ENCODE data around the gene JPH3. TPM values are rescaled to one million over a fixed set of nuclear protein-coding genes. Genes with fewer than 3 reads are reported as not detected.
"Not testable (repeated sequence)": the region's sequence is repeated elsewhere in the genome, so short reads cannot be mapped to it uniquely, and the experiment has no call there.

Gene JPH3
- total and polyA plus RNA-seq, 2 donors, result 0.05 to 0.09 TPM

DNA sequence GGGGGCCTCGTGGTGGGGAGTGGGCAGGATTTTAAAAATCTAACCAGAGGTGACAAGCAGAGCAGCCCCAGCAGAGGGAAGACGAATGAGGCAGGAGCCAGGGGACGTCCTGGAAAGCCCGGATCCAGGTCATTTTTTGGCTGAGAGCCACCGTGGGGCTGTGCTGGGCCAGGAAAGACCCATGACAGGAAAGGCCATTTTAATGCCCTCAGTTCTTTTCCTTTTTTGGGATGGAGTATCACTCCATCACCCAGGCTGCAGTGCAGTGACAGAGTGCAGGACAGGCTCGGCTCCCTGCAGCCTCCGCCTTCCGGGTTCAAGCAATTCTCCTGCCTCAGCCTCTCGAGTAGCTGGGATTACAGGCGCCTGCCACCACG is 30.5 kb upstream of the JPH3 start:
- no peaks in the 10 kb centered on the region for H3K36me3 ChIP-seq (ENCODE audit: control insufficient read depth in 2 of 2, insufficient read depth in 2 of 2, low read length in 1 of 2)
- no peak for DNase-seq (ENCODE audit: low read depth in 6 of 9, low spot score in 9 of 9)
- WGBS, result 85% methylated on average over 11 of the region's 11 CpGs

DNA sequence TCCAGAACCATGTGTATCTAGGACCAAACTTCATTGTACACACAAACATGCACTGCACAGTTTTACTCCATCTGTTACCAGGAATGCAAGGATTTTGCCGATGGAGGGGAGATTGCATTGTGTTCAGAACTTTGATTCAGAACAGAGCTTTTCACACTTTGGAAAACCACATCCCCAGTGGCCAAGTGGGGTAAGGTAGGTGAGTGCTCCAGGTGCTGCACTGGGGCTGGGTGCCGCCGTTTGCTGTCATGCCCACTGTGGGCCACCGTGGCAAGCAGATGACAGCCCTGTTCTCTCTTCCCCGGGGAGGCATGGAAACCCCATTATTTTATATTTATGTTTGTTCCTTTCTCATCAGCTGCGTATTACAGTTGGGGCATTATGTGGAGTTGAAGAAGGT is 29.3 kb upstream of the JPH3 start:
- Histone ChIP-seq H3K9me3 (ENCODE audit: control insufficient read depth in 2 of 2, insufficient read depth in 1 of 2, low read length in 1 of 2) (no peaks in the 10 kb centered on the region), H3K36me3 (ENCODE audit: control insufficient read depth in 2 of 2, insufficient read depth in 2 of 2, low read length in 1 of 2) (no peaks in the 10 kb centered on the region), H3K4me1 (ENCODE audit: control insufficient read depth in 2 of 2, insufficient read depth in 2 of 2, low read length in 2 of 2) (no peaks in the 10 kb centered on the region), H3K27ac (ENCODE audit: low read depth in 1 of 2, low read length in 1 of 2) (no peak overlapping the region), H3K4me3 (ENCODE audit: low read length in 2 of 2) (no peak overlapping the region), H3K27me3 (ENCODE audit: control insufficient read depth in 2 of 2, insufficient read depth in 1 of 2, low read length in 1 of 2) (peaks cover 0 to 28% of the 10 kb centered on the region in 2 donors)
- 78% methylated on average over 6 of the region's 6 CpGs for WGBS
- DNase-seq (ENCODE audit: low read depth in 6 of 9, low spot score in 9 of 9), result no peak

More for the DNA sequence above, 30.5 kb upstream of the JPH3 start:
- peaks cover 0 to 28% of the 10 kb centered on the region in 2 donors for H3K27me3 ChIP-seq (ENCODE audit: control insufficient read depth in 2 of 2, insufficient read depth in 1 of 2, low read length in 1 of 2)
- no peak overlapping the region for H3K27ac ChIP-seq (ENCODE audit: low read depth in 1 of 2, low read length in 1 of 2)
- H3K4me3 ChIP-seq (ENCODE audit: low read length in 2 of 2), result no peak overlapping the region
- no peaks in the 10 kb centered on the region for H3K9me3 ChIP-seq (ENCODE audit: control insufficient read depth in 2 of 2, insufficient read depth in 1 of 2, low read length in 1 of 2)
- H3K4me1 ChIP-seq (ENCODE audit: control insufficient read depth in 2 of 2, insufficient read depth in 2 of 2, low read length in 2 of 2), result no peaks in the 10 kb centered on the region

DNA sequence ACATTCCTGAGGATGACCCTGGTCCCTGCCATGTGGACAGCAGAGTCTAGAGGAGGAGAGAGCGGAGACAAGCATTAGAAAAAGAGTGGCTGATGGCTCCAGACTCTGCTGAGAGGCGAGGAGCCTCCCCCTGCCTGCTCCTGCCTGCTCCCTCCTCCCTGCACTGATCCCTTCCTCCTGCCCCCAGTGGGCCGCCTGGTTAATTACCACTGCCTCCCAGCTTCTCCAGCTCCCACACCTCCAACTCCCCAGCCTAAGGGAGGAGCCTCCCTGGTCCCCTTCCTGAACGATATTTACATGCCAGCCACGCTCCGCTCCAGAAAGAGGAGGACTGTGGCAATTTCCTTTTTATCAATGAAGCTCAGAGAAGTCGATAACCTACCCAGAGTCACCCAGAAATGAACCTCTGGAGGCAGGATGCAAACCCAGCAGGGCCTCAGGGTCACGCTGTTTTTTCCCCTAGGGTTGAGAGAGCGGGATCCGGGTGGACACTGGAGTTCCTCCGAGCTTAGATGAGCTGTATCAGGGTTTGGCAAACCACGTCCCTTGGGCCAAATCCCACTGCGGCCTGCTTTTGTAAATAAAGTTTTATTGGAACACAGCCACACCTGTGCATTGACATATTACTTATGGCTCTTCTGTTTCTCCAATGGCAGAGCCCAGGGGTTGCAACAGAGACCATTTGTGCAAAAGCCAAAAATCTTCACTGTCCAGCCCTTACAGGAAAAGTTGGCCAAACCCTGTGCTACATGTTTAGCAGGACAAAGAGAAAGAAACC is 27.1 kb upstream of the JPH3 start:
- H3K9me3 ChIP-seq (ENCODE audit: control insufficient read depth in 2 of 2, insufficient read depth in 1 of 2, low read length in 1 of 2), result no peaks in the 10 kb centered on the region
- H3K4me1 ChIP-seq (ENCODE audit: control insufficient read depth in 2 of 2, insufficient read depth in 2 of 2, low read length in 2 of 2), result no peaks in the 10 kb centered on the region
- 69% methylated on average over 13 of the region's 13 CpGs for WGBS
- peaks cover 0 to 27% of the 10 kb centered on the region in 2 donors for H3K27me3 ChIP-seq (ENCODE audit: control insufficient read depth in 2 of 2, insufficient read depth in 1 of 2, low read length in 1 of 2)
- no peaks in the 10 kb centered on the region for H3K36me3 ChIP-seq (ENCODE audit: control insufficient read depth in 2 of 2, insufficient read depth in 2 of 2, low read length in 1 of 2)
- no peak overlapping the region for H3K27ac ChIP-seq (ENCODE audit: low read depth in 1 of 2, low read length in 1 of 2)
- H3K4me3 ChIP-seq (ENCODE audit: low read length in 2 of 2), result no peak overlapping the region
- DNase-seq (ENCODE audit: low read depth in 6 of 9, low spot score in 9 of 9), result no peak

DNA sequence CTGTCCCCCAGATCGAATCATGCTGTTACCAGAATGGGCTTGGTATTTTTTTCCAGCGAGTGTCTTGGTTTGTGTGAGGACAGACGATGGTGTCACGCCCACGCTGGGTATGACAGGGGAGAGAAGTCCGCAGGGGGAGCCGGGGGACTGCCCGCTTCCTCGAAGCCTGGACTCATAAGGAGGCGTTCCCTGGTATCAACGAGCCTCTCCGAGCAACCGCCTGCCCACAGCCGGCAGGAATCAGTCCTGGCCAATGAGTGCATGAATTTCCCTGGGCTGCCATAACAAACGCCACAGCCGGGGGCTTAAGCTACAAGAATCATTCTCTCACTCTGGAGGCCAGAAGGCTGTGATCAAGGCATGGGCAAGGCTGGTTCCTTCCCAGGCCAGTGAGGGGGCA is 26.1 kb upstream of the JPH3 start:
- H3K4me3 ChIP-seq (ENCODE audit: low read length in 2 of 2), result no peak overlapping the region
- H3K27me3 ChIP-seq (ENCODE audit: control insufficient read depth in 2 of 2, insufficient read depth in 1 of 2, low read length in 1 of 2), result peaks cover 0 to 22% of the 10 kb centered on the region in 2 donors
- H3K36me3 ChIP-seq (ENCODE audit: control insufficient read depth in 2 of 2, insufficient read depth in 2 of 2, low read length in 1 of 2), result no peaks in the 10 kb centered on the region
- no peaks in the 10 kb centered on the region for H3K9me3 ChIP-seq (ENCODE audit: control insufficient read depth in 2 of 2, insufficient read depth in 1 of 2, low read length in 1 of 2)
- WGBS, result 52% methylated on average over 16 of the region's 16 CpGs
- H3K27ac ChIP-seq (ENCODE audit: low read depth in 1 of 2, low read length in 1 of 2), result no peak overlapping the region
- H3K4me1 ChIP-seq (ENCODE audit: control insufficient read depth in 2 of 2, insufficient read depth in 2 of 2, low read length in 2 of 2), result no peaks in the 10 kb centered on the region
- DNase-seq (ENCODE audit: low read depth in 6 of 9, low spot score in 9 of 9), result no peak

DNA sequence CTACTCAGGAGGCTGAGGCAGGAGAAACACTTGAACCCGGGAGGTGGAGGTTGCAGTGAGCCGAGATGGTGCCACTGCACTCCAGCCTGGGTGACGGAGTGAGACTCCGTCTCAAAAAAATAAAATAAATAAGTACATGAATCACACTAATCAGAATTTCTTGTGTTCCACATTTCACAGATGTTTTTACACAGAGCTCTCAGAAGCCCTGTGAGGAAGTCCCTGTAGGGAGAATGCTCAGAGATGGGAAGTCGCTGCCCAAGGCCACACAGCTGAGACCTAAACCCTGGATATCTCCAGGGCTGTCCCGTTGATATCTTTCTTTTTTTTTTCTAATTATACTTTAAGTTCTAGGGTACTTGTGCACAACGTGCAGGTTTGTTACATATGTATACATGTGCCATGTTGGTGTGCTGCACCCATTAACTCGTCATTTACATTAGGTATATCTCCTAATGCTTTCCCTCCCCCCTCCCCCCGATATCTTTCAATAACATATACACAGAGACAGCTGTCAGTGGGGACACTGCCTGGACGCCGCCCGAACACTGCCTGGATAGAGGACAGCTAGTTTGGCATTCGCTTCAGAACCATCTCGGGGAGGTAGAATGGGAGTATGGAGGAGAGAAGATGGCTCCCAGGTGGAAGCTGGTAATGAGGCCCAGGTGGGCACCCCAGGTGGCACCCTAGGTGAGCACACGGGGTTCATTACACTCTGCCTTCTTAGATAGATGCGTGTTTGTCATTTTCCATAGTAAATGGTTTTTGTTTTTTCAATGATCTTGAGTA is 24.0 kb upstream of the JPH3 start:
- not testable (repeated sequence) for H3K27ac ChIP-seq (ENCODE audit: low read depth in 1 of 2, low read length in 1 of 2); H3K36me3 ChIP-seq (ENCODE audit: control insufficient read depth in 2 of 2, insufficient read depth in 2 of 2, low read length in 1 of 2); H3K4me3 ChIP-seq (ENCODE audit: low read length in 2 of 2); DNase-seq (ENCODE audit: low read depth in 6 of 9, low spot score in 9 of 9); H3K4me1 ChIP-seq (ENCODE audit: control insufficient read depth in 2 of 2, insufficient read depth in 2 of 2, low read length in 2 of 2); H3K9me3 ChIP-seq (ENCODE audit: control insufficient read depth in 2 of 2, insufficient read depth in 1 of 2, low read length in 1 of 2)
- H3K27me3 ChIP-seq (ENCODE audit: control insufficient read depth in 2 of 2, insufficient read depth in 1 of 2, low read length in 1 of 2), result peaks cover 6 to 29% of the 10 kb centered on the region in 2 donors
- WGBS, result 93% methylated on average over 16 of the region's 16 CpGs

DNA sequence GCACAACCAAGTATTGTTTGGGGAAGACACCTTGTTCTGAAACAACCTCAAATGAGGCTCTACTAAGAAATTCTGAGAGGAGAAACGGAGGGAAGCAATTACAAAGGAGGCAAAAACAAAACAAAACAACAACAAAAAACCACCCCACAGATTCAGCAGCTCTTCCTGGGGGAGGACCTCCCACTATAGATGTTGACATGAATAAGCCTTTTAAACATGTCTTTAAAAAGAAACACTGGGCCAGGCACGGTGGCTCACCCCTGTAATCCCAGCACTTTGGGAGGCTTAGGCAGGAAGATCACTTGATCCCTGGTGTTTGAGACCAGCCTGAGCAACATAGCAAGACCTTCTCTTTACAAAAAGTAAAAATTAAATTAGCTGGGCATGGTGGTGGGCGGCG is 22.6 kb upstream of the JPH3 start:
- Histone ChIP-seq H3K27ac (ENCODE audit: low read depth in 1 of 2, low read length in 1 of 2) (no peak overlapping the region), H3K4me1 (ENCODE audit: control insufficient read depth in 2 of 2, insufficient read depth in 2 of 2, low read length in 2 of 2) (no peaks in the 10 kb centered on the region), H3K9me3 (ENCODE audit: control insufficient read depth in 2 of 2, insufficient read depth in 1 of 2, low read length in 1 of 2) (no peaks in the 10 kb centered on the region), H3K4me3 (ENCODE audit: low read length in 2 of 2) (no peak overlapping the region), H3K36me3 (ENCODE audit: control insufficient read depth in 2 of 2, insufficient read depth in 2 of 2, low read length in 1 of 2) (no peaks in the 10 kb centered on the region), H3K27me3 (ENCODE audit: control insufficient read depth in 2 of 2, insufficient read depth in 1 of 2, low read length in 1 of 2) (peaks cover 6 to 38% of the 10 kb centered on the region in 2 donors)
- WGBS, result 93% methylated on average over 4 of the region's 4 CpGs
- DNase-seq (ENCODE audit: low read depth in 6 of 9, low spot score in 9 of 9), result no peak

DNA sequence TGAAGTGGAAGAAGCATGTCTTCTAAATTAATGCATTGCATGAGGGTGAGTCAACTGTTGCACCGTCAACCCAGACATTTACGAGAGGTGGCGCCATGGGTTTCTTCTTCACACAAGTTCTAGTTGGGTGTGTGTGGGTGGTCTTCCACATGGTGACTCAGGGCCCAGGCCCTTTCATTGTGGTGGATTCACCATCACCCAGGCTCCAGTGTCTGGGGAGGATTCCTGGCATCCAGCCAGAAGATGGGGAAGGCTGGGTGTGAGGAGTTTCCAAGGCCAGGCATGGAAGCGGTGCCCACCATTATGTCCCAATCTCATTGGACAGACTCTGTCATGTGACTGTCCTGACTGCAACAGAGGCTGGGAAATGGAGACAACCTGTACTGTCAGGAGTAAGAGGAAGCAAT is 21.4 kb upstream of the JPH3 start:
- no peak for DNase-seq (ENCODE audit: low read depth in 6 of 9, low spot score in 9 of 9)
- Histone ChIP-seq H3K4me1 (ENCODE audit: control insufficient read depth in 2 of 2, insufficient read depth in 2 of 2, low read length in 2 of 2) (no peaks in the 10 kb centered on the region), H3K27ac (ENCODE audit: low read depth in 1 of 2, low read length in 1 of 2) (no peak overlapping the region), H3K27me3 (ENCODE audit: control insufficient read depth in 2 of 2, insufficient read depth in 1 of 2, low read length in 1 of 2) (peaks cover 6 to 42% of the 10 kb centered on the region in 2 donors), H3K36me3 (ENCODE audit: control insufficient read depth in 2 of 2, insufficient read depth in 2 of 2, low read length in 1 of 2) (no peaks in the 10 kb centered on the region), H3K9me3 (ENCODE audit: control insufficient read depth in 2 of 2, insufficient read depth in 1 of 2, low read length in 1 of 2) (no peaks in the 10 kb centered on the region), H3K4me3 (ENCODE audit: low read length in 2 of 2) (no peak overlapping the region)
- WGBS, result 95% methylated on average over 4 of the region's 4 CpGs

DNA sequence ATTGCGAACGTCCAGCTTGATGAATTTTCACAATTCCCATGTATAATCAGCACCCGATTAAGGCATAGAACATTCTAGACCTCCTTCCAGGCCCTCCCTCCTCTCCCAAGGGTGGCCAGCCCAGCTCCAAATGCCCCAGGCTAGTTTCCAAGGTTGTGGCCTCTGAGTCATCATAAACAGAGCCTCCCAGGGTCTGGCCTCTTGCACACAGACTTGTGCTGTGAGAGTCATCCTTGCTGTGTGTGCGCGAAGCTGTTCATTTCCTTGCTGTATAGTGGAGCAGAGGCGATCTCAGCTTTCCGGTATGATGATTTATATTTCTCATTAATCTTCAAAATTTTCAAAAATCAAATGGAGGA is 20.5 kb upstream of the JPH3 start:
- no peaks in the 10 kb centered on the region for H3K4me1 ChIP-seq (ENCODE audit: control insufficient read depth in 2 of 2, insufficient read depth in 2 of 2, low read length in 2 of 2)
- no peaks in the 10 kb centered on the region for H3K36me3 ChIP-seq (ENCODE audit: control insufficient read depth in 2 of 2, insufficient read depth in 2 of 2, low read length in 1 of 2)
- H3K27ac ChIP-seq (ENCODE audit: low read depth in 1 of 2, low read length in 1 of 2), result no peak overlapping the region
- no peak for DNase-seq (ENCODE audit: low read depth in 6 of 9, low spot score in 9 of 9)
- no peak overlapping the region for H3K4me3 ChIP-seq (ENCODE audit: low read length in 2 of 2)
- WGBS, result 74% methylated on average over 7 of the region's 7 CpGs
- H3K9me3 ChIP-seq (ENCODE audit: control insufficient read depth in 2 of 2, insufficient read depth in 1 of 2, low read length in 1 of 2), result no peaks in the 10 kb centered on the region
- H3K27me3 ChIP-seq (ENCODE audit: control insufficient read depth in 2 of 2, insufficient read depth in 1 of 2, low read length in 1 of 2), result peaks cover 6 to 44% of the 10 kb centered on the region in 2 donors

DNA sequence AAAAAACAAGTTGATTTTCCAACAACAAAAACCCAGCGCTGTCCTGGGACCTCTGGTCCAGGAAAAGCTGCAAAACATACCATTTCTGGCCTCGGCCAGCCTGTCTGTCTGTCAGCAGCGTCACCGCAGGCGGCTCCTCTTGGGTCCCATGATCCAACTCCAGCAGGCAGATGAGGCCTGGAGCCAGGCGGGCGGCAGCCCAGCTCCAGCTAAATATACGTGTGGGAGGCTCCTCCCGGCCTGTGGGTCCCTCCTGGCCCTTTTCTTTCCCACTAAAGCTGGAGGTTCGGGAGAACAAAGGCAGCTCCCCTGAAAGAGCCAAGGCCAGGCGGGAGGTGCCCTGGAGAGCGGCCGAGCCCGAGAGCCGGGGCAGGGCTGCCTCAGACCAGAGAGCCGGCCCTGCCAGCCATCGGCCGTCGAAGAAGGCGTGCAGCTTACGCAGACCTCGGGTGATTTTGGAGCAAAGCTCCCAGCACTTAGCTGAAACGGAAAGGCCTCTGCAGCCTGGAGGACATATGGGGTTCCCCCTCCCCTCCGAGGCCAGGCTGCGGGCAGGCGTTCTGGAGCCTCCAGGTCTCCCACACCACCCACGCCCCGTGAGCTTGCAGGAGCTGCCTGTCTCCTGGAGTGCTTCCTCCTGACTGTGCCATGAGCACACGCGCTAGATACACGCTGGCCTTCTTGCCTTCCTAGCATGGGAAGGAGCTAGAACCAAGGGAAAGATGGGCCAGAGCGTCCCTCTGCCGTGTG is 19.9 kb upstream of the JPH3 start:
- DNase-seq (ENCODE audit: low read depth in 6 of 9, low spot score in 9 of 9), result no peak
- 70% methylated on average over 33 of the region's 33 CpGs for WGBS
- H3K9me3 ChIP-seq (ENCODE audit: control insufficient read depth in 2 of 2, insufficient read depth in 1 of 2, low read length in 1 of 2), result no peaks in the 10 kb centered on the region
- H3K36me3 ChIP-seq (ENCODE audit: control insufficient read depth in 2 of 2, insufficient read depth in 2 of 2, low read length in 1 of 2), result no peaks in the 10 kb centered on the region
- H3K4me1 ChIP-seq (ENCODE audit: control insufficient read depth in 2 of 2, insufficient read depth in 2 of 2, low read length in 2 of 2), result no peaks in the 10 kb centered on the region
- peaks cover 6 to 46% of the 10 kb centered on the region in 2 donors for H3K27me3 ChIP-seq (ENCODE audit: control insufficient read depth in 2 of 2, insufficient read depth in 1 of 2, low read length in 1 of 2)
- H3K4me3 ChIP-seq (ENCODE audit: low read length in 2 of 2), result no peak overlapping the region
- no peak overlapping the region for H3K27ac ChIP-seq (ENCODE audit: low read depth in 1 of 2, low read length in 1 of 2)

Data from thymus (tissue), 11 donors.